GM18867 (cell line): ENCODE results near the gene EPDR1.
"Not testable (repeated sequence)": the region's sequence is repeated elsewhere in the genome, so short reads cannot be mapped to it uniquely, and the experiment has no call there.

Experiments used
- ATAC-seq: cut with Tn5 transposase; IDR thresholded peaks from one replicate; pipeline ENCODE4 v1.9.1; 2021; ENCODE audit warnings: mild to moderate bottlenecking, moderate library complexity; ENCODE audit not compliant: unreplicated experiment

EPDR1 gene

DNA sequence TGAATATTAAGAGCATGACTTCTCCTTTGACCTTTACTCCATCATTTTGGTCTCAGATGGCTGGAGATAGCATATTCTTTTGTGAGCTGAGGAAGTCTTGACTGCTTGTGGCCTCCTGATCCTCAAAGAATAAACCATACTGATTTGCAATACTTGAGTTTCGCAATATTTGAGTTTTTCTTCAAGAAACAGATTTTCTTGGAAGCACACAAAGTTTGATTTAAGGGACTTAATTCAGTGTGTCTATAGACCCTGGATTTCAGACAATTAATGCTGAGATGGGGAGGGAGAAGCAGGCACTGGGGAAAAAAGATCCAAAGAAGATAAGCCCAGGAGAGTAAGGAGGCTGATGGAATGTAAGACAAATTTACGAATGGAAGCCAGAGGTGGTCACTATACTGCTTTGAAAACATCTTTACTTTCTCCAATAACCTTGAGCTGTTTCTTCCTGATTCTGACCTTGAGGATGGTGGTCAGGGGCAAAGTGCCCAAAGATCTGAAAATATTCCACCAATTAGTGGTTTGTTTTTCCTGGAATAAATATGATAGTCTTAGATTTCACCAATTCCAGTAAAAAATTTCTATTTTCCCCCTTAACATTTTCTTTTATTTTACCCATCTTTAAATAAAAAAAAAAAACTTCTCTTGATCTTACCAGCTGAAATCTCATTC, 7.5 kb downstream of the EPDR1 start:
- ATAC-seq = no peak

DNA sequence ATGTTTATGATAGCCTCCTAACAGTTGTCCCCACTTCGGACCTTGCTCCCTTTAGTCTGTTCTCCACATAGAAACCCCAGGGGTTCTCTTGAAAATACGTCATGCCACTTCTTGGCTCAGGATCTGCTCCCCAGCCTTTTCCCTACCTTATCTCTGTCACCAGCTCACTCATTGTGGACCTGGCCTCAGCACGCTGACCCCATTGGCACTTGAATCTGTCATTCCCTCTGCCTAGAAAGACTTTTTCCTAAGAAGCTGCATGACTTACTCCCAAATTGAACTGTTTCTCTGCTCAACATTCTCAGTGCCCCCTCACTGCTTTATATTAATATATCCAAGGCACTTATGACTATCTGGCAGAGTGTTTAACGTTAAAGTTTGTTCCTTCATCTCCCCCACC, 8.4 kb downstream of the EPDR1 start:
- ATAC-seq = no peak

DNA sequence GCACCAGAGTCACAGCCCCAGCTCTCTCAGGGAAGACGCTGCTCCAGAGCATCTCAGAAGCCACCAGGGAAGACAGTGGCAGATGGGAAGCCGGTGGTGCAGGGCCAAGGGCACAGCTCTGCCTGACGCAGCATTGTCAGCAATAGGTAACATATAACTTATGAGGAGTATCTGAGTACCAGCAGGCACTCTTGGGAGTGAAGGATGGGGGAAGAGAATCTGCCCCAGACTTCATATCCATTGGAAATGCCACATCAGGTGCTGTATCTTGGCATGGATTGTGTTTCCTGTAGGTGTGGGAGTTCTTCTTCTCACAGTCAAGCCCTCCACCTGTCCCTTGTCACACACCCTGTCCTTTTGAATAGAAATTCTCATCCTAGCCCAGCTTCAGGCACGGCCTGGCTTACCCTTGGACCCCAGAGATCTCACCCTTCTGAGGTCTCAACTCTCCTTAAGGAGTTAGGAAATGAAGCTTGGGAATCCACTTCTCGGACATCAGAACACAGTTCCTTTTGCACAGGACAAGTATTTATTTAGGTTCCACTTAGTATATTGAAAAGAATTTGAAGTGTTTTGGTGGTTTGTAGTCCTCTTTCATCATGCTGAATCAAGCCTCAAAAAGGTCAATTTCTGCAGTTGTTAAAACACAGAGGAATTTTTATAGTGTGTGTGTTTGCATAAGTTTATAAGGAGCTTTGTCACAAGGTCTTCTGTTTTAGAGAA, 9.9 kb downstream of the EPDR1 start:
- ATAC-seq = no peak

DNA sequence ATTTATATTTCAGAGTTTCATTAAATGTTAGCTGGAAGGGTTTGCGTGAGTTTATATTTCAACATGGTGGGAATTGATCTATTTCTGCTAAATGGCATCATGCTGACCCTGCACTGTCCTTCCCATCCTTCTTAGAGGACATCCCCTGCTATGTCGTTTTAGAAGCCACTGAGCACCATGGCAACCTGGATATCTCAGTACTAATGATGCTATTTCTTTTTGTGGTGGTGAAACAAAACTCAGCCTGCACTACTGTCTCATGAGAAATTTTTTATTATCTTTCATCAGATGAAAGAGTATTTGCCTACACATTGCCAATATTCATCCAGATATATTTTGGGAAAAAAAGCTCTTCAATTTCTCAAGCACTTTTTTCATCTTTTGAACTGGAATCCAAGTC, 12.1 kb downstream of the EPDR1 start:
- ATAC-seq = no peak

DNA sequence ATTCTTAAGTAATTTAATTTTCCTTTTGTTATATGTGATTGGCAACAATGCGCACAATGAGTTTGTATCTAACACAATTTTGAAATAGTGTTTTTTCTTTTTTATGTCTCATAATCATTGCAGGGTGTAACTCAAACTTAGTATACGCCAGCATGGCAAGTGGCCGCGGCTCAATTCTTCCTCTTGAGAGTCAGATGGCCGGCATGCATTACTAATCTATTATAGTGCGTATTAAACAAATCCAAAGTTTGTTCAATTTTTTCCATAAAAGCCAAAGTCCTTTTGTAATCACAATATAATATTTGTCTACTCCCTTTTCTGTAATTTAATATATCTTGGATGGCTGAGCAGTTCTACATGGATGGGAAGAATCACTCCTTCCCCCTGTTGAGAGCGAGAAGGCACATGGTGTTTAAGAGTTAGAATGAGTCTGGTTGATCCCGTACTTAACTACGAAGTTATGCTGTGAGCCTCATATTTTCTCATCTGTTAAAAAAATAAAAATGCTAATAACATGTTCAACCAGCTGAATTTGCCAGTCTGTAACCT, 12.7 kb downstream of the EPDR1 start:
- ATAC-seq = no peak

DNA sequence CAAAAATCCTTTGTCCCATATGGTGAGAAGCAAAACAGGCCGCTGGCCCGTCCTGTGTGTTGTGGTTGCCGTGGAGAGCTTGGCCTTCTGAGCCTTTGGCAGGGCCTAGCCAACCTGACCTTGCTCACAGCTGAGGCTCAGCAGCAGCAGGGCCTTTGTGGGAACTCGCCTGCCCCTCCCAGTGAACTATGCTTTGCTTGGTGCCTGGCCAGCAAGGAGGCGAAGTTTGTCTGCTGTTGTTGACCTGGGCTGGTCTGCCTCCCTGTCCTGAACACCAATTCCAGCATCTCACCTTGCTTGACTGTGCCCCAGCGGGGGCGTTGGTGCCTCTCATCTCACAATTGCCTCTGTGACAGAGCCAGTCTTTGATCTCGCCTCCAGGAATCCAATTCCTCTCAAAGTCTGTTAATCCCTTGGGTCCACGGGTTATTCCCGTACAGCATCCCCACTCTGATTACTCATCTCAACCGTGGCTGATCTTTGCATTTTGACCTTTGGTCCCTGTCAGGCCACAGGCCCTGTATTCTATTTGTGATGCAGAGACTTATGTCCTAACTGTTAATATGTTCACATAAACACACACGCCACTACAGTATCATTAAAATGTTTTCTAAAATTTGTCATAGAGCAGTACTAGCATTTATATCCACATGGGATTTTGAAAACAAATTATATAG, 22.6 kb downstream of the EPDR1 start:
- no peak for ATAC-seq

DNA sequence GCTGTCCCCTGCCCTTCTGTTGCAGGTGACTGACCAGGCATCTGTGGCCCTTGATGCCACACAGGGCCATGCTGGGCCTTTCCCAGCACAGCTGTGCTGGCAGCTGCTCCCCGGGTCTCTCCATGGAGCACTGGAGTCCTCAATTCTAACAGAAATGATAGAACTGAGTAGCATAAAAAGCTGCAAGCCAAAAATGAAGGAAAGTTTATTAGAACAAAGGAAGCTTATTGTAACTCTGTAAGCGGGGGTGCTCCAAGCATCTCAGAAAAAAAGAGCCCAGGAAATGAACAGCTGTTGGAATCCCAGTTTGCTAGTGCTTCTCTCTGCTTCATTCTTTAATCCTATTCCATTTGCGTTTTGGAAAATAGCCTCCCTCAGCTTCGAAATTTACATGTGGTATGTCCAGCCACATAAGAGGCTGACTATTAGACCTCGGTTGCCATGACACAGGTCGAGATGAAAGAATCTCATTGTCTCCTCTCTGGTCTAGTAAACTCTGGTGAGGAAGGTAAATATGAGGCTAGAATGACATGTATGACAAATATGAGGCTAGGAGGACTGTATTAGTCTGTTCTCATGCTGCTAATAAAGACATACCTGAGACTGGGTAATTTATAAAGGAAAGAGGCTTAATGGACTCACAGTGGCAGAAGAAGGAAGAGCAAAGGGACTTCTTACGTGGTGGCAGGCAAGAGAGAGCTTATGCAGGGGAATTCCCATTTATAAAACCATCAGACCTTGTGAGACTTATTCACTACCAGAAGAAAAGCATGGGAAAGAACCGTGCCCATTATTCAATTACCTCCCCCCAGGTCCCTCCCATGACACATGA, 23.7 kb downstream of the EPDR1 start:
- peak; percentile 46 for ATAC-seq

DNA sequence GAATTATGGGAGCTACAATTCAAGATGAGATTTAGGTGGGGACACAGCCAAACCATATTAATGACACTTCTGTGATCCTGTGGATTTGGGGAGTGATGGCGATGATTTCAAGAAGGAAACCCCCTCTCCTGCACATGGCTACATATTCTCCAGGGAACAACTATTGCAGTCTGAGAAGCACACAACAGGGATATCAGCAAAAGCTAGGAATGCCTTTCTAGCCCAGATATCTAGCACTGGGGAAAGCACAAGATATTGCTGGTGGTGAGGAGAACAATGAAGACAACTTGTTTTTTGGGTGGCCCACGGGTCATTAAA, 24.3 kb downstream of the EPDR1 start:
- ATAC-seq = no peak

DNA sequence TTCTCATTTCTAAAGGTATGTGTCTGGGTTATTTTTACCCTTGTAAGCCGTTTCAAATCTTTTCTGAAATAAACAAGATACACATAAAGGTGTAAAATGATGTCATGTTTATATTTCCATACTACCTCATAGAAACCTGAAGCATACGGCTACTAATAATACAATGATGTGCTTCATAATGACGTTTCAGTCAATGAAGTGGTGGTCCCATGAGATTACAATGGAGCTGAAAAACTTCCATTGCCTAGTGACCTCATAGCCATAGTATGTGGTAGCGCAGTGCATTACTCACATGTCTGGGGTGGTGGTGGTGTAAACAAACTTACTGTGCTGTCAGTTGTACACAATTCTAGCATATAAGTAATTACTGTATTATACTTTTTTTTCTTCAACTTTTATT, 24.9 kb downstream of the EPDR1 start:
- no peak for ATAC-seq

DNA sequence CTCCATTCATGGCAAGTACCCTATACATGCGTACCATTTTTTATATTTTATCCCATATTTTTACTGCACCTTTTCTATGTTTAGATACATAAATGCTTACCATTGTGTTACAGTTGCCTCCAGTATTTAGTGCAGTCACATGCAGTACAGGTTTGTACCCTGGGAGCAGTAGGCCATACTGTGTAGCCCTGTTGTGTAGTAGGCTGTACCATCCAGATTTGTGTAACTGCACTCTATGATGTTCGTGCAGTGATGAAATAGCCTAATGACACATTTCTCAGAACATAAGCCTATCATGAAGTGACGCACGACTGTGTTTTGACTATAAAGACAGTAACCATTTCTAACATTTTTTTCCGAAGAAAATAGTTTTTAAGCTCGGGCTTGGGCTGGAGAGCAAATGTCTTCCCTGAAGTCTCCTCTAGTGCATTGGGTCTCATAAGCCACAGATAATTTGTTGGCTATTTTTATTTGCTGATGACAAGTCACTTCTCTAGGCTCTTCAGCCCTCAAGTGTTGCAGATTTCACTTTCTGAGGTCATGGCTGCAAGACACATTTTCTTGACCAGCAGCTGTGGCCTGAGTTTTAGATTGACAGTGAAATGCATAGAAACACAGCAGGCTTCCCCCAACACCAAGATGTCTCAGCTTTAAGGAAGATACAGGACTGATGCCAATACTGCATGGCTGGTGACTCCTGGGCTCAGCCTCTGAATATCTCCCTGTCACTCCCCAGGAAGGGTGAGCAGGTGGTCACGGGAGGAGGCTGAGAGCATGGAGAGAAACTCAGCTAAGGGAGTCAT, 26.9 kb downstream of the EPDR1 start:
- ATAC-seq = no peak

DNA sequence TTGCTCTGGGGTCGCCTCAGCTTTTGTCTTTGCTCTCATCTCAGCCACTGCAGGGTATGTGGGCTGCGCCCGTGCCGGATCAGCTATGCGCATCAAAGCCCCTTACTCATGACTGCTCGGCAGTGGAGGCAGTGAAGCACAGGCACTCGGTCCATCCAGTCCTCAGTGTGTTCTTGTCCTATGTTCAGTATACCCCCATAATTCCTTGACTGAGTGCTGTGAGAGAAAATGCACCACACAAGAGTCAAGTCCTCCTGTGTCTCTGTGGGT, 27.4 kb downstream of the EPDR1 start:
- no peak for ATAC-seq

DNA sequence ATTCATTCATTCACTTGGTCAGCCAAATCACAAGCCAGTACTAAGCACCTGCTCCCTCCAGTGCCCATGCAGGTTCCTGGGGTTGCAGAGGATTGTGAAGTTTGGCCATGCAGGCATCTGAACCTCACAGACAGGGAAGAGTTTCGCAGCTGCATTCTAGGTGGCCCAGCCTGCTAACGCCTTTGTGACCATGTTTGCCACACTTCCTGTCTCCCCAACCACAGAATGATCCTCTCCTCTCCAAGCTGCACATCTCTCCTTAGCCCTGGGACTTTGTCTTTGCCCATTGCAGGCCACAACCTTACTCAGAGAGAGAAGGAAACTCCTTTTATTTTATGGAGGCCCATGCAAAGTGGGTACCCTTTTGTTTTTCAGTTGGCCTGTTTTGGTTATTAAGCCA, 31.8 kb downstream of the EPDR1 start:
- ATAC-seq = no peak

DNA sequence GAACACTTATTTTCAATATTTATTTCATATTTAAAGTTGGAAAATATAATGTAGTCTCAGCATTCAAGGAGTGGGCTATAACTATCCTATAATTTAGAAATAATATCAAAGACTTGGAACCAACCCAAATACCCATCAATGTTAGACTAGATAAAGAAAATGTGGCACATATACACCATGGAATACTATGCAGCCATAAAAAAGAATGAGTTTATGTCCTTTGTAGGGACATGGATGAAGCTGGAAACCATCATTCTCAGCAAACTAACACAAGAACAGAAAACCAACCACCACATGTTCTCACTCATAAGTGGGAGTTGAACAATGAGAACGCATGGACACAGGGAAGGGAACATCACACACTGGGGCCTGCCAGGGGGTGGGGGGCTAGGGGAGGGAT, 33.8 kb downstream of the EPDR1 start:
- not testable (repeated sequence) for ATAC-seq

DNA sequence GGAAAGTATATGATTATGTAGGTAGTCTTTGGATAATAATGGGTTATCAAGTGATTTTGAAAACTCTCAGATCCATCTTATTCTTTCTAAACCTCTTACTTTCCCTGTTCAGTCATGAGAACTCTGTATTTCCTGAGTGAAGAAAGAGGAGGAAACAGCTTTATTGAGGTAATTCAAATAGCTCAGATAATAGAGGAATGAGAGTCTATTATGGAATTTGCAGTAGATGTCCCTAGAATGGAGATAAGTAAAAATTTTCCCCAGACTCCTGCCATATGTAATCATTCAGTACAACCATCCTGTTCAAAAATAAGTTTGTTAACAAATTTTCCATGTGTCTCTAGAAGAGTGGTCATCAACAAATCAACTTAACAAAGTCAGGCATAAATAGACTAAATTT, 36.4 kb downstream of the EPDR1 start:
- no peak for ATAC-seq

DNA sequence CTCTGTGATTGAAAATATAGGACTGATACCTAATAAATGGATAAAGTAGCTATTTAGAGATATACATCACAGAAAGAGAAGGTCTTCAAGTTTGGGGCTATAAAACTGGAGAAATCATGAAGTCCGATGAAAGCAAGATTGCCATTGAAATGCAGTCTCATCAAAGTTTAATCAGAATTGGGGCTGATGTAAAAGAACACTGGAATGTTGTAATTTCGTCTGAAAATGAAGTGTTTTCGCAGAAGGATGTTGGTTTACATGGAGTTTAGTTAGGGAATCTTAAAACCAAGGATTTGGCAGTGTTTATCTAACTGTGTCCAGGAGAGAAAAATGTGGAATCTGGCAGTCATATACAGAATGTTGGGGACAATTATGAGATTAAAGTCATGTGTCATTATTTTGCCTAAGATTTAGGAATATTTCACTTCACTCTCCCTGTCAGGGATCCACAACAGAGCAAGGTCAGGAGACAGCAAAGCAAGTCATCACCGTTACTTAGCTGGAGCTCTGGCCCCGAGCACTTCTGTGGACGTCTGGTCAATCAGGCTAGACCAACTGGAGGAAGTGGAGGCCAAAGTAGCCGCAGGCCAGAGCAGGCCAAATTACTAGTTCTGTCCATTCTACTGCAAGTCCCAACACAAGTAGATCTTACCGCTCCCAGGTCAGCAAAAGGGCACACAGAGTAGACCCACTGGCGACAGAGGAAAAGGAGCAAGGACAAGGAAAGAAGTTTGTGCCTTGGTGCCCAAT, 37.0 kb downstream of the EPDR1 start:
- no peak for ATAC-seq

DNA sequence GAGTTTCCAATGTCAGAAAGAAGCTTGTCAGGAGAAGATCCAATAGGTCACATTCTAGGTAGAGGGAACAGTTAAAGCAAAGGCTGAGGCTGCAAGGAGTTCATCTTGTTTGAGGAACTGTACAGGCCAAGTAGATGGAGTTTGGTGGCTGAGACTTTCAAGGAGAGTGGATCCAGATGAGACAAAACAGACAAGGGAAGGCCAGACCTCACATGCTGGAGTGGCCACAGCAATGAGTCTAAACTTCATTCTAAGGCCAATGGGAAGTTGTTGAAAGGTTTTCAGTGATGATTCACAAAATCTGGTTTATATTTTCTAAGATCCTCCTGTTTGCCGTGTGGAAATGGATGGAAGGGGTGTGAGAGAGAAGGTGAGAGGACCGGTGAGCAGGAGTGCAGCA, 40.0 kb downstream of the EPDR1 start:
- no peak for ATAC-seq

DNA sequence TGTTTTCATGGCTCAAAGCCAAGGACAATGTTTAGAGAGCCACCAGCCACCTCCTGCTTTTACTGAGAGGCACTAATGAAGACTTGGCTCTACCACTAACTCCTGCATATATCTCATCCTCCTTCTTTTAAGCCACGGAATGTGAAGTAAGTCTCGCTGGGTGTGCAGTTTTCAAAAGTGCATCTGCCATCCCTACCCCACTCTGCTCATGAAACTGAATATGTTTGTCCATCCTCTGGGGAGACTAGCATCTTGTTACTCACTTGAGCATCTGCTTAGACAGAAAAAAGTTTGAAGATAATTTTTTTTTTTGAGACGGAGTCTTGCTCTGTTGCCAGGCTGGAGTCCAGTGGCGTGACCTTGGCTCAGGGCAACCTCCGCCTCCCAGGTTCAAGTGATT, 40.8 kb downstream of the EPDR1 start:
- ATAC-seq = no peak

DNA sequence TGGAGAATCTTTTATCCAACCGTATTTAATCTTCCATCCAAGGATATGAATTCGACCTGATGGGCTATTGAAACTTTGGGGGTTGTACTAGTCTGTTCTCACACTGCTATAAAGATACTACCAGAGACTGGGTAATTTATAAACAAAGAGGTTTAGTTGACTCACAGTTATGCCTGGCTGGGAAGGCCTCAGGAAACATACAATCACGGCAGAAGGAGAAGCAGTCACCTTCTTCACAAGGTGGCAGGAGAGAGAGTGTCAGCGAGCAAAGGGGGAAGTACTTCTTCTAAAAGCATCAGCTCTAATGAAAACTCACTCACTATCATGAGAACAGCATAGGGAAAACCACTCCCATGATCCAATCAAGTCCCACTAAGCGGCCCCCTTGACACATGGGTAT, 43.8 kb downstream of the EPDR1 start:
- ATAC-seq = no peak

DNA sequence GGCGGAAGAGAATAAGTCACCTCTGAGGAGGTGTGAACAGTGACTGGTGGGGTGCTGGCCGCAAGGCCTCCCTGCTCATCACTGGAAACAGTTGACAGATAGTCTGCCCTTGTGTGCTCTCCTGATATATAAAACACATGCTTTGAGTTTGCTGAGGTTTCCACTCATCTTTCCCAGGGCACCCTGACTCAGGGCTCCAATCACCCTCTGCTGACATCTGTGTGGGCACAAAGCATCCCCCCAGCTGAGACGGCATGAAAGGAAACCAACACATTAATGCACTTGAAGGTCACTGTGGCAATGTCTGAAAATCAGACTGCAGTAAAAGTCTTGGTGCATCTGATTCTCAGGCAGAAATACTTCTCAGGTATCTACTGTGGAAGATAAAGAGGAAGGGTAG, 49.8 kb downstream of the EPDR1 start:
- no peak for ATAC-seq

DNA sequence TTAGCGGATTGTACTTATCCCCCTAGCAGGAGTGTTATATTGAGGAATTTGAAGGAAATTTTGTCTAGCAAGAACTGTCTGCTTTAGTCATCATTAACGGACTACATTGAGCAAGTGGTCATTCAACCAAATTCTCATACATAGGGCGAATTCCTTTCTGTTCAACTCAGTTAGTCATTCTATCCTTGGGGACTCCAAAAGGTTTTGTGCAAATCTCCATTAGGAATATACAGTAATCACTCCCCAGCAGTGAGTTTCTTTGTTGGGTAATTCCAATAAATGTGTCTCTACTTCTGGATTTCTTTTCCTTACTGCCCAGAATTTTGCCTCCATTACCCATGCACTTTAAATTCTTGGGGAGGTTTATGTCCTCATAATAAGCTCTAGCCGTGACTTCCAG, 51.1 kb downstream of the EPDR1 start:
- ATAC-seq = no peak
